Upper lobe of left lung (tissue), 4 donors: ENCODE results near the gene ZDHHC5.

Experiments
- EP300 ChIP-seq, 4 donors: sonication (generic); formaldehyde crosslinking; IDR thresholded peaks; one replicate each; pipeline ENCODE4 v1.5.1; 2017; ENCODE audit warnings: antibody characterized with exemption in 4 of 4, control low read depth in 2 of 4
- POLR2AphosphoS5 ChIP-seq, 2 donors: sonication (generic); formaldehyde crosslinking; IDR thresholded peaks; one replicate each; pipeline ENCODE4 v1.5.1; 2017; ENCODE audit warnings: antibody characterized with exemption in 2 of 2
- TF ChIP-seq, protein P1 (sequence below), 6 experiments: fragments of 450-650 bp in 4 of 6; fragments of 200-600 bp in 2 of 6; sonication (generic) in 2 of 6; IDR thresholded peaks; one replicate each; pipeline ENCODE4 v1.5.1; 2016 to 2019; ENCODE audit warnings: antibody characterized with exemption in 6 of 6

DNA sequence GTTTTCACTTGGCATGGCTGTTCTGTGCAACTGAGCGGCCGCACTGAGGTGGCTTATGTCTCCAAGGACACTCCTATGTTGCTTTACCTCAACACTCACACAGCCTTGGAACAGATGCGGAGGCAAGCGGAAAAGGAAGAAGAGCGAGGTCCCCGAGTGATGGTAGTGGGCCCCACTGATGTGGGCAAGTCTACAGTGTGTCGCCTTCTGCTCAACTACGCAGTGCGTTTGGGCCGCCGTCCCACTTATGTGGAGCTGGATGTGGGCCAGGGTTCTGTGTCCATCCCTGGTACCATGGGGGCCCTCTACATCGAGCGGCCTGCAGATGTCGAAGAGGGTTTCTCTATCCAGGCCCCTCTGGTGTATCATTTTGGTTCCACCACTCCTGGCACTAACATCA is 8.2 kb upstream of the ZDHHC5 start:
- TF ChIP-seq, protein P1, sequence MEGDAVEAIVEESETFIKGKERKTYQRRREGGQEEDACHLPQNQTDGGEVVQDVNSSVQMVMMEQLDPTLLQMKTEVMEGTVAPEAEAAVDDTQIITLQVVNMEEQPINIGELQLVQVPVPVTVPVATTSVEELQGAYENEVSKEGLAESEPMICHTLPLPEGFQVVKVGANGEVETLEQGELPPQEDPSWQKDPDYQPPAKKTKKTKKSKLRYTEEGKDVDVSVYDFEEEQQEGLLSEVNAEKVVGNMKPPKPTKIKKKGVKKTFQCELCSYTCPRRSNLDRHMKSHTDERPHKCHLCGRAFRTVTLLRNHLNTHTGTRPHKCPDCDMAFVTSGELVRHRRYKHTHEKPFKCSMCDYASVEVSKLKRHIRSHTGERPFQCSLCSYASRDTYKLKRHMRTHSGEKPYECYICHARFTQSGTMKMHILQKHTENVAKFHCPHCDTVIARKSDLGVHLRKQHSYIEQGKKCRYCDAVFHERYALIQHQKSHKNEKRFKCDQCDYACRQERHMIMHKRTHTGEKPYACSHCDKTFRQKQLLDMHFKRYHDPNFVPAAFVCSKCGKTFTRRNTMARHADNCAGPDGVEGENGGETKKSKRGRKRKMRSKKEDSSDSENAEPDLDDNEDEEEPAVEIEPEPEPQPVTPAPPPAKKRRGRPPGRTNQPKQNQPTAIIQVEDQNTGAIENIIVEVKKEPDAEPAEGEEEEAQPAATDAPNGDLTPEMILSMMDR (IDR thresholded peaks at IDR 0.05): no peak
- TF ChIP-seq EP300 (IDR thresholded peaks at IDR 0.05) (no peak), POLR2AphosphoS5 (IDR thresholded peaks at IDR 0.05) (no peak)
